A673 (cell line): ENCODE data around the gene SAC3D1. TPM values are rescaled to one million over a fixed set of nuclear protein-coding genes. Genes with fewer than 3 reads are reported as not detected.
A peak's percentile ranks its signal among the peaks of the same experiment; 100 is the strongest.
"Not testable (repeated sequence)": the region's sequence is repeated elsewhere in the genome, so short reads cannot be mapped to it uniquely, and the experiment has no call there.

Source experiments
- BruUV-seq: library from RNA; stranded (reverse); fragments of 400-500 nt; replicated peaks from 2 replicates; lab custom pipeline; 2021; lab: Mats Ljungman, UMichigan
- CTCF ChIA-PET: fragments of 300-600 bp; sonication (Branson Sonifier 250); formaldehyde crosslinking; loops from one replicate; lab custom pipeline; 2022; ENCODE audit warnings: antibody characterized with exemption; lab: Charles Lee
- POLR2A ChIA-PET: fragments of 300-600 bp; sonication (Branson Sonifier 250); formaldehyde crosslinking; loops from one replicate; lab custom pipeline; 2022; ENCODE audit warnings: antibody characterized with exemption; ENCODE audit not compliant: low non-redundant PET; lab: Charles Lee
- DNase-seq: peaks from one replicate; pipeline ENCODE4 v3.0.0-alpha.2; 2015; ENCODE audit warnings: low spot score
- H3K27ac ChIP-seq: fragments of 200-600 bp; sonication (generic); 2 replicates; pipeline ENCODE4 v1.5.1; 2016; ENCODE audit warnings: mixed run types, low read depth, mild to moderate bottlenecking, mixed read lengths, antibody characterized with exemption, low read length; ENCODE audit not compliant: poor library complexity, severe bottlenecking
- H3K27me3 ChIP-seq: fragments of 200-600 bp; sonication (generic); replicated peaks from 2 replicates; pipeline ENCODE4 v1.6.1; 2017; ENCODE audit warnings: mixed run types, low read depth, mild to moderate bottlenecking, mixed read lengths, antibody characterized with exemption, low read length; ENCODE audit not compliant: insufficient read depth, poor library complexity
- H3K36me3 ChIP-seq: fragments of 200-600 bp; sonication (generic); 2 replicates; pipeline ENCODE4 v1.6.1; 2016; ENCODE audit warnings: mixed run types, mild to moderate bottlenecking, mixed read lengths, antibody characterized with exemption, low read length; ENCODE audit not compliant: insufficient read depth, poor library complexity, severe bottlenecking
- H3K4me1 ChIP-seq: fragments of 200-600 bp; sonication (generic); 2 replicates; pipeline ENCODE4 v1.6.1; 2017; ENCODE audit warnings: mixed run types, mild to moderate bottlenecking, mixed read lengths, antibody characterized with exemption, low read length; ENCODE audit not compliant: insufficient read depth, poor library complexity, severe bottlenecking
- H3K4me3 ChIP-seq: fragments of 200-600 bp; sonication (generic); 2 replicates; pipeline ENCODE4 v1.5.1; 2016; ENCODE audit warnings: low read depth, mixed run types, mild to moderate bottlenecking, mixed read lengths, low read length; ENCODE audit not compliant: poor library complexity, severe bottlenecking
- H3K9me3 ChIP-seq: fragments of 200-600 bp; sonication (generic); 2 replicates; pipeline ENCODE4 v1.6.1; 2016; ENCODE audit warnings: mixed run types, low read depth, mild to moderate bottlenecking, mixed read lengths, antibody characterized with exemption, low read length; ENCODE audit not compliant: poor library complexity, severe bottlenecking
- CTCF ChIP-seq: fragments of 300-800, 200-600 bp; sonication (generic); conservative IDR thresholded peaks from 2 replicates; pipeline ENCODE4 v1.5.1; 2017; ENCODE audit warnings: low read depth, mild to moderate bottlenecking, antibody characterized with exemption, low read length, moderate library complexity, mixed read lengths
- EZH2 ChIP-seq: fragments of 200-600 bp; sonication (generic); IDR thresholded peaks from 2 replicates; pipeline ENCODE4 v1.6.1; 2017; ENCODE audit warnings: borderline replicate concordance, low read depth, mild to moderate bottlenecking, mixed read lengths, antibody characterized with exemption, low read length; ENCODE audit not compliant: poor library complexity, severe bottlenecking
- intact Hi-C: fragments of 100-400 bp; cut with micrococcal nuclease; formaldehyde crosslinking; loops from one replicate; pipeline ENCODE4 v1.10.0; 2022; ENCODE audit not compliant: unreplicated experiment
- total RNA-seq: library from RNA; stranded (reverse); gene quantifications from 2 replicates; pipeline ENCODE4 v1.2.3, GENCODE V29; 2021

The SAC3D1 gene
- total RNA-seq, 1 experiment from 2014 or later, result 43.9 TPM

- H3K4me1 ChIP-seq, result no peaks in the 10 kb centered on the region
- TF ChIP-seq CTCF (no peak), EZH2 (no peak)
- peaks cover 16% of the 10 kb centered on the region for H3K36me3 ChIP-seq
- ChIA-PET POLR2A (no interaction called here), CTCF (no interaction called here)
- BruUV-seq, result no TSS peak
- H3K27ac ChIP-seq, result no peak overlapping the region
- DNase-seq, result no peak
- H3K4me3 ChIP-seq, result no peak overlapping the region
- no peaks in the 10 kb centered on the region for H3K9me3 ChIP-seq
- no peaks in the 10 kb centered on the region for H3K27me3 ChIP-seq
- intact Hi-C loops, result no loop called here
Measured at GRCh38 chr11:65021509-65021908, 19.5 kb upstream of the SAC3D1 start.

GRCh38 chr11:65023502-65023901, 17.5 kb upstream of the SAC3D1 start:
- H3K27me3 ChIP-seq, POLR2A ChIA-PET, H3K4me3 ChIP-seq, H3K27ac ChIP-seq, intact Hi-C loops, CTCF ChIA-PET, DNase-seq, H3K9me3 ChIP-seq, BruUV-seq: not testable (repeated sequence)
- Histone ChIP-seq H3K4me1 (peaks cover 11% of the 10 kb centered on the region), H3K36me3 (peaks cover 12% of the 10 kb centered on the region)

- Histone ChIP-seq H3K36me3 (no peaks in the 10 kb centered on the region), H3K27ac (peak overlapping the region; percentile 82), H3K4me3 (peak overlapping the region; percentile 52), H3K9me3 (no peaks in the 10 kb centered on the region), H3K27me3 (no peaks in the 10 kb centered on the region), H3K4me1 (peaks cover 12% of the 10 kb centered on the region)
- intact Hi-C loops, result loop anchor here (5.0 kb wide), 1 partner anchor 90 kb away; the partner anchor contains the start of gene ZNHIT2
- no peak for TF ChIP-seq EZH2
- POLR2A ChIA-PET, result no interaction called here
- BruUV-seq, result no TSS peak
- CTCF ChIA-PET, result no interaction called here
- DNase-seq, result no peak
Measured at GRCh38 chr11:65026810-65027209, 14.2 kb upstream of the SAC3D1 start.

GRCh38 chr11:65027213-65028067, 13.6 kb upstream of the SAC3D1 start, which contains the start of gene SNX15:
Gene SNX15 (plus strand): TSS chr11:65027439. CDS start chr11:65027538, 99 bp downstream.
- TF ChIP-seq CTCF, result peak; percentile 63
- no peak for TF ChIP-seq EZH2
- Histone ChIP-seq H3K27ac (peak within 1 kb of the TSS; percentile 82), H3K27me3 (no peaks in the 10 kb centered on the region), H3K4me1 (peaks cover 12% of the 10 kb centered on the region), H3K9me3 (no peaks in the 10 kb centered on the region), H3K36me3 (no peaks in the 10 kb centered on the region), H3K4me3 (peak within 1 kb of the TSS; percentile 52)
- ChIA-PET POLR2A (no interaction called here), CTCF (no interaction called here)
- TSS peak; percentile 77 for BruUV-seq
- DNase-seq, result peak; percentile 100
- intact Hi-C loops, result loop anchor here (5.0 kb wide), 1 partner anchor 90 kb away; the partner anchor contains the start of gene ZNHIT2
